Hepatocyte (in vitro differentiated cells): ENCODE results near the gene YJEFN3. TPM values are rescaled to one million over a fixed set of nuclear protein-coding genes. Genes with fewer than 3 reads are reported as not detected.
A peak's percentile ranks its signal among the peaks of the same experiment; 100 is the strongest.

Experiments
- DNase-seq: peaks from one replicate; pipeline ENCODE4 v3.0.0-alpha.2; 2016; ENCODE audit warnings: low spot score
- H2AFZ ChIP-seq: fragments of 200-600 bp; sonication (generic); 2 replicates; pipeline ENCODE4 v1.6.0; 2016; ENCODE audit warnings: antibody characterized with exemption, mild to moderate bottlenecking
- H3K27ac ChIP-seq: fragments of 200-600 bp; sonication (generic); 2 replicates; pipeline ENCODE4 v1.5.1; 2016; ENCODE audit warnings: mild to moderate bottlenecking
- H3K27me3 ChIP-seq: fragments of 200-600 bp; sonication (generic); 2 replicates; pipeline ENCODE4 v1.6.1; 2016
- H3K36me3 ChIP-seq: fragments of 200-600 bp; sonication (generic); replicated peaks from 2 replicates; pipeline ENCODE4 v1.5.1; 2016; ENCODE audit warnings: low read depth; ENCODE audit not compliant: insufficient read depth
- H3K4me1 ChIP-seq: fragments of 200-600 bp; sonication (generic); 2 replicates; pipeline ENCODE4 v1.5.1; 2016; ENCODE audit warnings: mild to moderate bottlenecking, moderate library complexity; ENCODE audit not compliant: insufficient read depth
- H3K4me2 ChIP-seq: fragments of 200-600 bp; sonication (generic); 2 replicates; pipeline ENCODE4 v1.6.0; 2016
- H3K4me3 ChIP-seq: fragments of 200-600 bp; sonication (generic); 2 replicates; pipeline ENCODE4 v1.5.1; 2016; ENCODE audit warnings: mild to moderate bottlenecking
- H3K79me2 ChIP-seq: fragments of 200-600 bp; sonication (generic); 2 replicates; pipeline ENCODE4 v1.6.0; 2017; ENCODE audit warnings: mild to moderate bottlenecking
- H3K9me2 ChIP-seq: fragments of 200-600 bp; sonication (generic); replicated peaks from 2 replicates; pipeline ENCODE4 v1.6.0; 2017; ENCODE audit warnings: mild to moderate bottlenecking; ENCODE audit not compliant: insufficient read depth
- H3K9me3 ChIP-seq: fragments of 200-600 bp; sonication (generic); 2 replicates; pipeline ENCODE4 v1.5.1; 2016; ENCODE audit warnings: low read depth, mild to moderate bottlenecking
- H4K20me1 ChIP-seq: fragments of 200-600 bp; sonication (generic); 2 replicates; pipeline ENCODE4 v1.6.0; 2016; ENCODE audit warnings: mild to moderate bottlenecking; ENCODE audit not compliant: insufficient read depth, poor library complexity, severe bottlenecking
- EZH2 ChIP-seq: fragments of 200-600 bp; sonication (generic); IDR thresholded peaks from 2 replicates; pipeline ENCODE4 v1.6.1; 2016; ENCODE audit warnings: antibody characterized with exemption, mild to moderate bottlenecking, borderline replicate concordance
- EZH2phosphoT487 ChIP-seq: fragments of 200-600 bp; sonication (generic); IDR thresholded peaks from one replicate; pipeline ENCODE4 v1.6.1; 2018; ENCODE audit warnings: antibody characterized with exemption, mild to moderate bottlenecking, low read depth, moderate library complexity; ENCODE audit not compliant: unreplicated experiment, severe bottlenecking
- WGBS: methylation state at CpG from one replicate; pipeline ENCODE4 v1.1.6; 2016; ENCODE audit warnings: low lambda C conversion rate; ENCODE audit errors: missing lambda C conversion rate; 5-methylcytosine and 5-hydroxymethylcytosine counted together
- polyA plus RNA-seq: library from polyadenylated mRNA; unstranded; fragments of >200 nt; fragmentation: Nextera tagmentation; extraction: Ambion mirVana; gene quantifications from 2 replicates; pipeline ENCODE4 v1.2.1, GENCODE V29; 2016
- total RNA-seq: library from RNA; depleted of rRNA; stranded (reverse); fragments of >200 nt; gene quantifications from 2 replicates; pipeline ENCODE4 v1.2.3, GENCODE V29; 2014
- TF ChIP-seq, protein P1 (sequence below): fragments of 200-600 bp; sonication (generic); IDR thresholded peaks from 2 replicates; pipeline ENCODE4 v1.5.1; 2016; ENCODE audit warnings: antibody characterized with exemption, mild to moderate bottlenecking; ENCODE audit not compliant: poor library complexity

Gene YJEFN3
- total and polyA plus RNA-seq, 2 experiments from 2014 or later, result 3.0 to 12.5 TPM

- Histone ChIP-seq H3K36me3 (no peaks in the 10 kb centered on the region), H3K79me2 (no peaks in the 10 kb centered on the region), H3K4me1 (peaks cover 7% of the 10 kb centered on the region), H4K20me1 (no peaks in the 10 kb centered on the region), H3K4me2 (no peak overlapping the region), H2AFZ (no peak overlapping the region), H3K9me2 (no peaks in the 10 kb centered on the region), H3K9me3 (no peaks in the 10 kb centered on the region), H3K4me3 (no peak overlapping the region), H3K27me3 (no peaks in the 10 kb centered on the region), H3K27ac (no peak overlapping the region)
- DNase-seq, result peak; percentile 49
- WGBS, result 68% methylated on average over 5 of the region's 6 CpGs
- no peak for TF ChIP-seq EZH2phosphoT487
- TF ChIP-seq, protein P1, sequence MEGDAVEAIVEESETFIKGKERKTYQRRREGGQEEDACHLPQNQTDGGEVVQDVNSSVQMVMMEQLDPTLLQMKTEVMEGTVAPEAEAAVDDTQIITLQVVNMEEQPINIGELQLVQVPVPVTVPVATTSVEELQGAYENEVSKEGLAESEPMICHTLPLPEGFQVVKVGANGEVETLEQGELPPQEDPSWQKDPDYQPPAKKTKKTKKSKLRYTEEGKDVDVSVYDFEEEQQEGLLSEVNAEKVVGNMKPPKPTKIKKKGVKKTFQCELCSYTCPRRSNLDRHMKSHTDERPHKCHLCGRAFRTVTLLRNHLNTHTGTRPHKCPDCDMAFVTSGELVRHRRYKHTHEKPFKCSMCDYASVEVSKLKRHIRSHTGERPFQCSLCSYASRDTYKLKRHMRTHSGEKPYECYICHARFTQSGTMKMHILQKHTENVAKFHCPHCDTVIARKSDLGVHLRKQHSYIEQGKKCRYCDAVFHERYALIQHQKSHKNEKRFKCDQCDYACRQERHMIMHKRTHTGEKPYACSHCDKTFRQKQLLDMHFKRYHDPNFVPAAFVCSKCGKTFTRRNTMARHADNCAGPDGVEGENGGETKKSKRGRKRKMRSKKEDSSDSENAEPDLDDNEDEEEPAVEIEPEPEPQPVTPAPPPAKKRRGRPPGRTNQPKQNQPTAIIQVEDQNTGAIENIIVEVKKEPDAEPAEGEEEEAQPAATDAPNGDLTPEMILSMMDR, result peak; percentile 46
Measured at GRCh38 chr19:19552798-19553197, 24.1 kb downstream of the YJEFN3 start.

DNA sequence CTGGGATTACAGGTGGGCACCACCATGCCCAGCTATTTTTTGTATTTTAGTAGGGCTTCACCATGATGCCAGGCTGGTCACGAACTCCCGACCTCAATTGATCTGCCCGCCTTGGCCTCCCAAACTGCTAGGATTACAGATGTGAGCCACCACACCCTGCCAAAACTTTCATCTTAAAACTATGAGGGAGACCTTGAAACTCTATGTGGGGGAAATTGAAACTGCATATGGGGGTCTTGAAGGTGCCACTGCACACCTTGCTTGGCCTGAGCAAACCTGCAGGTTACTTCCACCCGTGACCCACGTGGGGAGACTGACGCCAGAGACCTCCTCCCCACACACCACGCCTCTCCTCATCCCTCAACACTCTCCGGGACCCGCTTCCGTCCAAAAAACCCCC is 25.0 kb downstream of the YJEFN3 start:
- TF ChIP-seq, protein P1, result no peak
- TF ChIP-seq EZH2 (no peak), EZH2phosphoT487 (no peak)
- Histone ChIP-seq H3K27ac (no peak overlapping the region), H2AFZ (no peak overlapping the region), H3K9me2 (no peaks in the 10 kb centered on the region), H3K27me3 (no peaks in the 10 kb centered on the region), H3K4me2 (no peak overlapping the region), H3K9me3 (no peaks in the 10 kb centered on the region), H4K20me1 (no peaks in the 10 kb centered on the region), H3K4me3 (no peak overlapping the region), H3K79me2 (no peaks in the 10 kb centered on the region), H3K4me1 (peaks cover 7% of the 10 kb centered on the region), H3K36me3 (no peaks in the 10 kb centered on the region)
- WGBS, result 92% methylated on average over 10 of the region's 10 CpGs
- DNase-seq, result no peak

- Histone ChIP-seq H3K9me3 (no peaks in the 10 kb centered on the region), H2AFZ (no peak overlapping the region), H3K9me2 (no peaks in the 10 kb centered on the region), H3K4me1 (peaks cover 7% of the 10 kb centered on the region), H3K36me3 (no peaks in the 10 kb centered on the region), H3K4me3 (no peak overlapping the region), H3K27ac (no peak overlapping the region), H3K4me2 (no peak overlapping the region), H3K79me2 (no peaks in the 10 kb centered on the region), H3K27me3 (no peaks in the 10 kb centered on the region), H4K20me1 (no peaks in the 10 kb centered on the region)
- TF ChIP-seq EZH2, result no peak
- TF ChIP-seq, protein P1, result peak; percentile 50
- DNase-seq, result peak; percentile 53
- WGBS, result 77% methylated on average over 32 of the region's 34 CpGs
Measured at GRCh38 chr19:19554074-19555023, 25.6 kb downstream of the YJEFN3 start.
